ENCODE measurements around the gene C2CD4B. TPM values are rescaled to one million over a fixed set of nuclear protein-coding genes. Genes with fewer than 3 reads are reported as not detected.

The C2CD4B gene
- total RNA-seq, 2 experiments from 2014 or later: 0.16 to 0.20 TPM

- intact Hi-C loops (cut with DNase I, micrococcal nuclease): loop anchor here in 1 of 2 experiments (5.0 kb wide), 1 partner anchor 92 kb away; no protein-coding TSS in a partner anchor
Measured at GRCh38 chr15:62164014-62164395, 1.1 kb downstream of the C2CD4B start.

GRCh38 chr15:62163397-62164013, 1.6 kb downstream of the C2CD4B start:
- ATAC-seq (ENCODE audit: poor library complexity): no peak
- CTCF ChIA-PET: no interaction called here

More at GRCh38 chr15:62164014-62164395, 1.1 kb downstream of the C2CD4B start:
- peaks cover 0 to 8% of the 10 kb centered on the region in 2 experiments for H3K9me3 ChIP-seq (ENCODE audit: control insufficient read depth in 1 of 2, insufficient read depth in 1 of 2, low read length in 2 of 2)
- ATAC-seq (ENCODE audit: poor library complexity) (no peak), DNase-seq (no peak)
- Mint-ChIP-seq H3K4me1 (ENCODE audit: low read depth) (peaks cover 18% of the 10 kb centered on the region), H3K36me3 (ENCODE audit: low read depth) (no peaks in the 10 kb centered on the region), H3K4me3 (no peak overlapping the region), H3K9me3 (no peaks in the 10 kb centered on the region), H3K27ac (no peak overlapping the region), H3K27me3 (peaks cover 87% of the 10 kb centered on the region)
- no peaks in the 10 kb centered on the region for H3K36me3 ChIP-seq (ENCODE audit: insufficient read depth, low read length)
- no peak for TF ChIP-seq CTCF (IDR thresholded peaks at IDR 0.05)
- H3K27me3 ChIP-seq (ENCODE audit: control insufficient read depth in 1 of 2, insufficient read depth in 2 of 2, low read length in 2 of 2): peaks cover 23 to 66% of the 10 kb centered on the region in 2 experiments
- H3K4me1 ChIP-seq (ENCODE audit: insufficient read depth, low read length): peaks cover 10% of the 10 kb centered on the region
- no peak overlapping the region for H3K4me3 ChIP-seq (ENCODE audit: low read length)
- no peak overlapping the region for H3K27ac ChIP-seq (ENCODE audit: low read depth in 1 of 2, low read length in 2 of 2)
- ChIA-PET POLR2A (no interaction called here), CTCF (no interaction called here)

GRCh38 chr15:62153228-62153627, 11.9 kb downstream of the C2CD4B start:
- intact Hi-C loops (cut with DNase I, micrococcal nuclease): no loop called here
- H3K4me1 Mint-ChIP-seq (ENCODE audit: low read depth): peaks cover 5% of the 10 kb centered on the region
- ATAC-seq (ENCODE audit: poor library complexity) (no peak), DNase-seq (no peak)
- Histone ChIP-seq H3K36me3 (ENCODE audit: insufficient read depth, low read length) (no peaks in the 10 kb centered on the region), H3K27ac (ENCODE audit: low read depth in 1 of 2, low read length in 2 of 2) (no peak overlapping the region), H3K27me3 (ENCODE audit: control insufficient read depth in 1 of 2, insufficient read depth in 2 of 2, low read length in 2 of 2) (no peaks in the 10 kb centered on the region), H3K9me3 (ENCODE audit: control insufficient read depth in 1 of 2, insufficient read depth in 1 of 2, low read length in 2 of 2) (peaks cover 0 to 10% of the 10 kb centered on the region in 2 experiments), H3K4me3 (ENCODE audit: low read length) (no peak overlapping the region), H3K4me1 (ENCODE audit: insufficient read depth, low read length) (no peaks in the 10 kb centered on the region)
- no peaks in the 10 kb centered on the region for H3K36me3 Mint-ChIP-seq (ENCODE audit: low read depth)
- H3K27ac Mint-ChIP-seq: no peak overlapping the region
- peaks cover 7% of the 10 kb centered on the region for H3K9me3 Mint-ChIP-seq
- no peak for TF ChIP-seq CTCF (IDR thresholded peaks at IDR 0.05)
- POLR2A ChIA-PET: no interaction called here
- H3K4me3 Mint-ChIP-seq: no peak overlapping the region
- CTCF ChIA-PET: interaction anchor here (1.0 kb wide), 1 partner anchor 46 kb away, joined by 3 read pairs; no protein-coding TSS in a partner anchor
- peaks cover 5% of the 10 kb centered on the region for H3K27me3 Mint-ChIP-seq

More at GRCh38 chr15:62163397-62164013, 1.6 kb downstream of the C2CD4B start:
- no peaks in the 10 kb centered on the region for H3K9me3 Mint-ChIP-seq
- peaks cover 88% of the 10 kb centered on the region for H3K27me3 Mint-ChIP-seq
- no peak for DNase-seq
- intact Hi-C loops (cut with DNase I, micrococcal nuclease): loop anchor here in 1 of 2 experiments (5.0 kb wide), 1 partner anchor 91 kb away; no protein-coding TSS in a partner anchor
- Histone ChIP-seq H3K4me1 (ENCODE audit: insufficient read depth, low read length) (peaks cover 10% of the 10 kb centered on the region), H3K9me3 (ENCODE audit: control insufficient read depth in 1 of 2, insufficient read depth in 1 of 2, low read length in 2 of 2) (peaks cover 0 to 8% of the 10 kb centered on the region in 2 experiments), H3K36me3 (ENCODE audit: insufficient read depth, low read length) (no peaks in the 10 kb centered on the region), H3K4me3 (ENCODE audit: low read length) (no peak overlapping the region), H3K27ac (ENCODE audit: low read depth in 1 of 2, low read length in 2 of 2) (no peak overlapping the region), H3K27me3 (ENCODE audit: control insufficient read depth in 1 of 2, insufficient read depth in 2 of 2, low read length in 2 of 2) (peaks cover 23 to 63% of the 10 kb centered on the region in 2 experiments)
- POLR2A ChIA-PET: no interaction called here
- TF ChIP-seq CTCF (IDR thresholded peaks at IDR 0.05): no peak
- no peaks in the 10 kb centered on the region for H3K36me3 Mint-ChIP-seq (ENCODE audit: low read depth)
- H3K4me1 Mint-ChIP-seq (ENCODE audit: low read depth): peaks cover 18% of the 10 kb centered on the region
- H3K4me3 Mint-ChIP-seq: peak overlapping the region; percentile 52
- no peak overlapping the region for H3K27ac Mint-ChIP-seq
